ENCODE measurements around the gene PSMB10.

Gene PSMB10

GRCh38 chr16:67892375-67892774, 44.3 kb downstream of the PSMB10 start:
- DNase-seq (ENCODE audit: low spot score): no peak

- no peak for DNase-seq (ENCODE audit: low spot score)
These were observed 48.3 kb downstream of the PSMB10 start for GRCh38 chr16:67888331-67888730.

GRCh38 chr16:67886387-67886786, 50.3 kb downstream of the PSMB10 start:
- no peak for DNase-seq (ENCODE audit: low spot score)

- DNase-seq (ENCODE audit: low spot score): no peak
These were observed 50.7 kb downstream of the PSMB10 start for GRCh38 chr16:67885976-67886375.

- no peak for DNase-seq (ENCODE audit: low spot score)
These were observed 51.1 kb downstream of the PSMB10 start for GRCh38 chr16:67885545-67885944.

- DNase-seq (ENCODE audit: low spot score): no peak
These were observed 52.0 kb downstream of the PSMB10 start, which contains the start of gene NRN1L for GRCh38 chr16:67884684-67885083. Gene NRN1L (plus strand): TSS chr16:67884885. CDS start chr16:67884904, 19 bp downstream.

Data from germinal center (tissue), 1 donor.